Spleen (tissue), 7 donors: ENCODE results near the gene AZU1.
A peak's percentile ranks its signal among the peaks of the same experiment; 100 is the strongest.

Experiments used
- CTCF ChIP-seq, 11 experiments: fragments of 200-600 bp in 7 of 11; fragments of 450-650 bp in 4 of 11; sonication (generic) in 4 of 11; IDR thresholded peaks in 8 of 11; conservative IDR thresholded peaks in 3 of 11; 1 replicate in 7 of 11; 2 replicates in 4 of 11; pipeline versions ENCODE4 v1.4.0 to v1.8.0; 2016 to 2021; ENCODE audit warnings: antibody characterized with exemption in 11 of 11, inconsistent platforms in 4 of 11, mild to moderate bottlenecking in 1 of 11
- POLR2AphosphoS5 ChIP-seq, 3 donors: sonication (generic); formaldehyde crosslinking; IDR thresholded peaks; one replicate each; pipeline ENCODE4 v1.5.1; 2017; ENCODE audit warnings: antibody characterized with exemption in 3 of 3
- donor health status: DM: no; HTN: no; CAD: no; lungs with moderate emphysema.
- donor health status: DM: no; HTN: no; CAD: no.
- donor health status: DM: no; HTN: no; CAD: no.

- peak in 1 of 3 donors; percentile 38 for TF ChIP-seq POLR2AphosphoS5 (IDR thresholded peaks at IDR 0.05)
- TF ChIP-seq CTCF (IDR thresholded peaks at IDR 0.05 in 8 of 11, conservative IDR thresholded peaks at IDR 0.05 in 3 of 11), result no peak
Measured at GRCh38 chr19:843180-843835, 15.7 kb downstream of the AZU1 start.
